Measurements from ENCODE around the gene SLC7A10. TPM values are rescaled to one million over a fixed set of nuclear protein-coding genes. Genes with fewer than 3 reads are reported as not detected.
"Not testable (repeated sequence)": the region's sequence is repeated elsewhere in the genome, so short reads cannot be mapped to it uniquely, and the experiment has no call there.

Gene SLC7A10
- total and polyA plus RNA-seq, 2 donors (not counting 1 experiment from before 2014, with no cell fraction given), result not detected

DNA sequence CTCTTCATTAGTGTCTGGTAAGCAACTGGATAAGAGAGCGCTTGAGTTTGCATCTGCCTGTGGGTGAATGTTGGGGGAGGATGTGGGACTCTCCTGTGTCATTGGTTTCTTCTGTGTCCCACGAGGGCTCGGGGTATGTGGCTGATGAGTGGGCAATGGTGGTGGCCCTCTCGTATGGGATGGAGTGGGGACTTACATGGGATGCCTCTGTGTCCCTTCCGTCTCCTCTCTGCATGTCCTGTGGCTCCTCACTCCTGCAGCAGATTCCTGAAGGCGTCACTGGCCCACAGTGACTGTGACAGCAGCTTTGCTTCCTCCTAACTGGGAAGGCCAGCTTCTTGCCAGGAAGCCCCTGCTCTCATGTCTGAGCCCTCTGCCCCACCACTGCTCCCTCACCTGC, 34.1 kb downstream of the SLC7A10 start:
- H4K20me1 ChIP-seq (ENCODE audit: control insufficient read depth, extremely low read depth, insufficient read depth, low read length), result no peaks in the 10 kb centered on the region
- H3K4me1 ChIP-seq (ENCODE audit: control insufficient read depth, extremely low read depth, insufficient read depth, low read length), result no peaks in the 10 kb centered on the region
- H3K27ac ChIP-seq (ENCODE audit: insufficient read depth, low read length), result no peak overlapping the region
- H2AFZ ChIP-seq (ENCODE audit: low read length), result no peak overlapping the region
- H3K36me3 ChIP-seq (ENCODE audit: control insufficient read depth, insufficient read depth, low read length), result no peaks in the 10 kb centered on the region
- no peak overlapping the region for H3K4me2 ChIP-seq (ENCODE audit: extremely low read depth, insufficient read depth, low read length)
- TF ChIP-seq, protein P1, sequence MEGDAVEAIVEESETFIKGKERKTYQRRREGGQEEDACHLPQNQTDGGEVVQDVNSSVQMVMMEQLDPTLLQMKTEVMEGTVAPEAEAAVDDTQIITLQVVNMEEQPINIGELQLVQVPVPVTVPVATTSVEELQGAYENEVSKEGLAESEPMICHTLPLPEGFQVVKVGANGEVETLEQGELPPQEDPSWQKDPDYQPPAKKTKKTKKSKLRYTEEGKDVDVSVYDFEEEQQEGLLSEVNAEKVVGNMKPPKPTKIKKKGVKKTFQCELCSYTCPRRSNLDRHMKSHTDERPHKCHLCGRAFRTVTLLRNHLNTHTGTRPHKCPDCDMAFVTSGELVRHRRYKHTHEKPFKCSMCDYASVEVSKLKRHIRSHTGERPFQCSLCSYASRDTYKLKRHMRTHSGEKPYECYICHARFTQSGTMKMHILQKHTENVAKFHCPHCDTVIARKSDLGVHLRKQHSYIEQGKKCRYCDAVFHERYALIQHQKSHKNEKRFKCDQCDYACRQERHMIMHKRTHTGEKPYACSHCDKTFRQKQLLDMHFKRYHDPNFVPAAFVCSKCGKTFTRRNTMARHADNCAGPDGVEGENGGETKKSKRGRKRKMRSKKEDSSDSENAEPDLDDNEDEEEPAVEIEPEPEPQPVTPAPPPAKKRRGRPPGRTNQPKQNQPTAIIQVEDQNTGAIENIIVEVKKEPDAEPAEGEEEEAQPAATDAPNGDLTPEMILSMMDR (conservative IDR thresholded peaks at IDR 0.05 in 1 of 2, IDR thresholded peaks at IDR 0.05 in 1 of 2; ENCODE audit: low read depth in 1 of 2, low read length in 2 of 2), result no peak
- no peak for TF ChIP-seq EZH2 (IDR thresholded peaks at IDR 0.05; ENCODE audit: low read length, missing control alignments)
- no peaks in the 10 kb centered on the region for H3K9me3 ChIP-seq (ENCODE audit: control insufficient read depth, insufficient read depth, low read depth, low read length)
- no peak overlapping the region for H3K4me3 ChIP-seq (replicated peaks in 1 of 4; ENCODE audit: control extremely low read depth in 1 of 4, insufficient read depth in 1 of 4, low read depth in 3 of 4, low read length in 4 of 4)
- no peaks in the 10 kb centered on the region for H3K79me2 ChIP-seq (ENCODE audit: control insufficient read depth, insufficient read depth, low read length)
- DNase-seq (ENCODE audit: low read depth in 2 of 2), result no peak
- peaks cover 2% of the 10 kb centered on the region for H3K27me3 ChIP-seq (ENCODE audit: control insufficient read depth, insufficient read depth, low read length)
- H3K9ac ChIP-seq (ENCODE audit: insufficient read depth, low read length), result no peak overlapping the region

- H3K4me3 ChIP-seq (replicated peaks in 1 of 4; ENCODE audit: control extremely low read depth in 1 of 4, insufficient read depth in 1 of 4, low read depth in 3 of 4, low read length in 4 of 4); H3K9me3 ChIP-seq (ENCODE audit: control insufficient read depth, insufficient read depth, low read depth, low read length); H4K20me1 ChIP-seq (ENCODE audit: control insufficient read depth, extremely low read depth, insufficient read depth, low read length); H3K9ac ChIP-seq (ENCODE audit: insufficient read depth, low read length); H3K4me1 ChIP-seq (ENCODE audit: control insufficient read depth, extremely low read depth, insufficient read depth, low read length); H3K27me3 ChIP-seq (ENCODE audit: control insufficient read depth, insufficient read depth, low read length); H3K36me3 ChIP-seq (ENCODE audit: control insufficient read depth, insufficient read depth, low read length); DNase-seq (ENCODE audit: low read depth in 2 of 2); H3K27ac ChIP-seq (ENCODE audit: insufficient read depth, low read length); H2AFZ ChIP-seq (ENCODE audit: low read length); H3K4me2 ChIP-seq (ENCODE audit: extremely low read depth, insufficient read depth, low read length); H3K79me2 ChIP-seq (ENCODE audit: control insufficient read depth, insufficient read depth, low read length): not testable (repeated sequence)
These were observed 34.6 kb downstream of the SLC7A10 start for GRCh38 chr19:33191092-33191491.

- no peak overlapping the region for H3K4me3 ChIP-seq (replicated peaks in 1 of 4; ENCODE audit: control extremely low read depth in 1 of 4, insufficient read depth in 1 of 4, low read depth in 3 of 4, low read length in 4 of 4)
- no peaks in the 10 kb centered on the region for H3K4me1 ChIP-seq (ENCODE audit: control insufficient read depth, extremely low read depth, insufficient read depth, low read length)
- H3K27me3 ChIP-seq (ENCODE audit: control insufficient read depth, insufficient read depth, low read length), result peaks cover 2% of the 10 kb centered on the region
- no peak for DNase-seq (ENCODE audit: low read depth in 2 of 2)
- H3K9ac ChIP-seq (ENCODE audit: insufficient read depth, low read length), result no peak overlapping the region
- H4K20me1 ChIP-seq (ENCODE audit: control insufficient read depth, extremely low read depth, insufficient read depth, low read length), result no peaks in the 10 kb centered on the region
- no peak overlapping the region for H3K4me2 ChIP-seq (ENCODE audit: extremely low read depth, insufficient read depth, low read length)
- no peaks in the 10 kb centered on the region for H3K79me2 ChIP-seq (ENCODE audit: control insufficient read depth, insufficient read depth, low read length)
- no peaks in the 10 kb centered on the region for H3K9me3 ChIP-seq (ENCODE audit: control insufficient read depth, insufficient read depth, low read depth, low read length)
- no peaks in the 10 kb centered on the region for H3K36me3 ChIP-seq (ENCODE audit: control insufficient read depth, insufficient read depth, low read length)
- TF ChIP-seq, protein P1 (conservative IDR thresholded peaks at IDR 0.05 in 1 of 2, IDR thresholded peaks at IDR 0.05 in 1 of 2; ENCODE audit: low read depth in 1 of 2, low read length in 2 of 2), result no peak
- TF ChIP-seq EZH2 (IDR thresholded peaks at IDR 0.05; ENCODE audit: low read length, missing control alignments), result no peak
- H3K27ac ChIP-seq (ENCODE audit: insufficient read depth, low read length), result no peak overlapping the region
- H2AFZ ChIP-seq (ENCODE audit: low read length), result no peak overlapping the region
These were observed 36.2 kb downstream of the SLC7A10 start for GRCh38 chr19:33189453-33189852.

Measured in fibroblast of lung (primary cell).